Right lobe of liver (tissue), 6 donors: ENCODE measurements around the gene PGM2L1. TPM values are rescaled to one million over a fixed set of nuclear protein-coding genes. Genes with fewer than 3 reads are reported as not detected.

Source experiments
- ATAC-seq, 4 donors: fragments of 200-7000 bp; cut with Tn5 transposase; one replicate each; pipeline ENCODE4 v1.9.1; 2020; ENCODE audit warnings: mild to moderate bottlenecking in 4 of 4, moderate library complexity in 4 of 4
- DNase-seq, 3 donors: peaks; one replicate each; pipeline ENCODE4 v3.0.0-alpha.2; 2020
- H3K27ac ChIP-seq, 3 donors: fragments of 200-600 bp; one replicate each; pipeline ENCODE4 v1.8.0; 2022
- H3K27me3 ChIP-seq, 2 donors: fragments of 200-600 bp; one replicate each; pipeline ENCODE4 v1.8.0; 2022
- H3K36me3 ChIP-seq, 4 donors: fragments of 200-600 bp; sonication (generic) in 1 of 4; one replicate each; pipeline versions ENCODE4 v1.5.1 to v1.8.0; 2017 to 2022; ENCODE audit warnings: control low read depth in 1 of 4
- H3K4me1 ChIP-seq, 4 donors: fragments of 200-600 bp; sonication (generic) in 1 of 4; one replicate each; pipeline versions ENCODE4 v1.5.1 to v1.8.0; 2017 to 2022; ENCODE audit warnings: control low read depth in 1 of 4
- H3K4me3 ChIP-seq, 3 donors: fragments of 200-600 bp; one replicate each; pipeline ENCODE4 v1.8.0; 2022
- H3K9me3 ChIP-seq, 4 donors: fragments of 200-600 bp; sonication (generic) in 1 of 4; one replicate each; pipeline versions ENCODE4 v1.5.1 to v1.8.0; 2017 to 2022; ENCODE audit warnings: control low read depth in 1 of 4
- POLR2A ChIP-seq: fragments of 450-650 bp; IDR thresholded peaks from one replicate; pipeline ENCODE4 v1.6.1; 2017; ENCODE audit warnings: antibody characterized with exemption, mild to moderate bottlenecking
- WGBS: methylation state at CpG from one replicate; pipeline ENCODE4 v1.1.6; 2018; ENCODE audit warnings: low coverage, low lambda C conversion rate; ENCODE audit not compliant: insufficient coverage; ENCODE audit errors: missing lambda C conversion rate; 5-methylcytosine and 5-hydroxymethylcytosine counted together
- intact Hi-C, 2 donors: fragments of 100-400 bp; cut with DNase I; formaldehyde crosslinking; loops; one replicate each; pipeline versions ENCODE4 v1.11.2 to v1.14.1; 2022
- total RNA-seq, 6 experiments: library from RNA; depleted of rRNA in 2 of 6; stranded (reverse); fragments of >200 nt in 2 of 6; fragmentation: NEBNext Ultra II Directional in 3 of 6; extraction: Animal tissue kit (Norgen Biotek cat#: 25700) in 3 of 6; gene quantifications; one replicate each; pipeline versions ENCODE4 v1.1.0 to v1.2.4, GENCODE V29; 2016 to 2023
- TF ChIP-seq, protein P1 (sequence below), 4 donors: fragments of 200-600 bp in 3 of 4; fragments of 450-650 bp in 1 of 4; IDR thresholded peaks; one replicate each; pipeline versions ENCODE4 v1.5.1 to v1.8.0; 2016 to 2022; ENCODE audit warnings: antibody characterized with exemption in 4 of 4, mild to moderate bottlenecking in 2 of 4
- donor health status: DM: no; HTN: yes; CAD: no.
- donor health status: DM: no; HTN: no; CAD: no.
- donor health status: DM: no; HTN: no; CAD: no.
- donor health status: DM: no; HTN: yes; CAD: no.
- donor health status: DM: no; HTN: yes; CAD: no.

The PGM2L1 gene
- total RNA-seq, 6 experiments from 2014 or later = 0.92 to 2.0 (median 1.2) TPM

DNA sequence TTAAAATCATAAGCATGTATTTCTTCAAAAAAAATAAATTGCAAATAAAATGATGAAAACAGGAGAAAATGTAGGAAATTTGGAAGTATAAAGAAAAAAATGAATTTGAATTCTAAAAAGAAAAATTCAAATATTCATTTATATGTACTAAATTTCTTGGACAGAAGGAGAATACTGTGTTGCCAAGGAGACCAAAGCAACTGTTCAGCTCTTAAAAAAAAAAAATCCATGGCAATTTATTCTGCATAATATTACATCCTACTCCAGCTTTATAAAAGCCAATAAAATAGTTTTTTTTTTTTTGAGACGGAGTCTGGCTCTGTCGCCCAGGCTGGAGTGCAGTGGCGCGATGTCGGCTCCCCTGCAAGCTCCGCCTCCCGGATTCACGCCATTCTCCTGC lies 6.0 kb downstream of the PGM2L1 start:
- Histone ChIP-seq H3K4me3 (no peak overlapping the region), H3K36me3 (no peaks in the 10 kb centered on the region), H3K27me3 (no peaks in the 10 kb centered on the region), H3K4me1 (no peaks in the 10 kb centered on the region), H3K9me3 (no peaks in the 10 kb centered on the region), H3K27ac (no peak overlapping the region)
- TF ChIP-seq, protein P1, sequence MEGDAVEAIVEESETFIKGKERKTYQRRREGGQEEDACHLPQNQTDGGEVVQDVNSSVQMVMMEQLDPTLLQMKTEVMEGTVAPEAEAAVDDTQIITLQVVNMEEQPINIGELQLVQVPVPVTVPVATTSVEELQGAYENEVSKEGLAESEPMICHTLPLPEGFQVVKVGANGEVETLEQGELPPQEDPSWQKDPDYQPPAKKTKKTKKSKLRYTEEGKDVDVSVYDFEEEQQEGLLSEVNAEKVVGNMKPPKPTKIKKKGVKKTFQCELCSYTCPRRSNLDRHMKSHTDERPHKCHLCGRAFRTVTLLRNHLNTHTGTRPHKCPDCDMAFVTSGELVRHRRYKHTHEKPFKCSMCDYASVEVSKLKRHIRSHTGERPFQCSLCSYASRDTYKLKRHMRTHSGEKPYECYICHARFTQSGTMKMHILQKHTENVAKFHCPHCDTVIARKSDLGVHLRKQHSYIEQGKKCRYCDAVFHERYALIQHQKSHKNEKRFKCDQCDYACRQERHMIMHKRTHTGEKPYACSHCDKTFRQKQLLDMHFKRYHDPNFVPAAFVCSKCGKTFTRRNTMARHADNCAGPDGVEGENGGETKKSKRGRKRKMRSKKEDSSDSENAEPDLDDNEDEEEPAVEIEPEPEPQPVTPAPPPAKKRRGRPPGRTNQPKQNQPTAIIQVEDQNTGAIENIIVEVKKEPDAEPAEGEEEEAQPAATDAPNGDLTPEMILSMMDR (IDR thresholded peaks at IDR 0.05) = no peak
- no peak for TF ChIP-seq POLR2A
- ATAC-seq = no peak
- 88% methylated on average over 3 of the region's 8 CpGs for WGBS
- DNase-seq = no peak
- intact Hi-C loops = loop anchor here in 1 of 2 donors (5.0 kb wide), 1 partner anchor 50 kb away; no protein-coding TSS in a partner anchor

DNA sequence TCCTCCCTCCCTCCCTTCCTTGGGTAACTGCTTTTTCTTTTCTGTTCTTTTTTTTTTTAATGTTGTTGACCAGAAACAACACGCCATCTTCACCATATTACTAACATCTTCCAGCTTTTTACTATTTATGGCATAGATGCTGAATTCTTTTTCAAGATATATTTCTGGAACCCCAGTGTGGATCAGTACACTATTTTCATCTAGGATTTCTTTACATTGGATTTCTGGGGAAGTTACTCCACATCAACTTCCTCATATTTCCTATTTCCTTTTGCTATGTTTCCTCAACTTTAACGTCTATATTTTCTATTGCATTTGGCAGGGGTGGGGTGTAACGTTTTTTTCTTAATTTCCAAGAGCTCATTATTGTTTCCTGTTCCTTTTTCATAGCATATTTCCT lies 7.0 kb downstream of the PGM2L1 start:
- ATAC-seq (no peak), DNase-seq (no peak)
- Histone ChIP-seq H3K27ac (no peak overlapping the region), H3K4me1 (no peaks in the 10 kb centered on the region), H3K27me3 (no peaks in the 10 kb centered on the region), H3K36me3 (no peaks in the 10 kb centered on the region), H3K9me3 (no peaks in the 10 kb centered on the region), H3K4me3 (no peak overlapping the region)
- WGBS = 37% methylated on average over 3 of the region's 3 CpGs
- no peak for TF ChIP-seq POLR2A
- TF ChIP-seq, protein P1 (IDR thresholded peaks at IDR 0.05) = no peak
- intact Hi-C loops = loop anchor here in 1 of 2 donors (5.0 kb wide), 1 partner anchor 51 kb away; no protein-coding TSS in a partner anchor

DNA sequence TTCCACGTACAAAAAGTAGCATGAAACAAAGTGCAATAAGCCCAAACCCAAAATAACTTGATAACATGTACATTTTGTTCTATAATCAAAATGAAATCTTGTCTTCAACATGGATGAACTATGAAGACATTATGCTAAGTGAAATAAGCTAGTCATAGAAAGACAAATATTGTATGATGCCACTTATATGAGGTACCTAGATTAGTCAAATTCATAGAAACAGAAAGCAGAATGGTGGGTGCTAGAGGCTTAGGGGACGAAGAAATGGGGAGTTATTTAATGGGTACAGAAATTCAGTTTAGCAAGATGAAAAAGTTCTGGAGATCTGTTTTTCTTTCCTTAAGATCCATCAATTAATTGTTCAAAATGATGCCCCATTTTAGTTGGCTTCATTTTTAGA lies 7.5 kb downstream of the PGM2L1 start:
- WGBS = 72% methylated on average over 2 of the region's 2 CpGs
- Histone ChIP-seq H3K27me3 (no peaks in the 10 kb centered on the region), H3K36me3 (no peaks in the 10 kb centered on the region), H3K27ac (no peak overlapping the region), H3K4me3 (no peak overlapping the region), H3K9me3 (no peaks in the 10 kb centered on the region), H3K4me1 (no peaks in the 10 kb centered on the region)
- no peak for ATAC-seq
- TF ChIP-seq, protein P1 (IDR thresholded peaks at IDR 0.05) = no peak
- no peak for TF ChIP-seq POLR2A
- DNase-seq = no peak
- intact Hi-C loops = loop anchor here in 1 of 2 donors (5.0 kb wide), 1 partner anchor 52 kb away; no protein-coding TSS in a partner anchor

DNA sequence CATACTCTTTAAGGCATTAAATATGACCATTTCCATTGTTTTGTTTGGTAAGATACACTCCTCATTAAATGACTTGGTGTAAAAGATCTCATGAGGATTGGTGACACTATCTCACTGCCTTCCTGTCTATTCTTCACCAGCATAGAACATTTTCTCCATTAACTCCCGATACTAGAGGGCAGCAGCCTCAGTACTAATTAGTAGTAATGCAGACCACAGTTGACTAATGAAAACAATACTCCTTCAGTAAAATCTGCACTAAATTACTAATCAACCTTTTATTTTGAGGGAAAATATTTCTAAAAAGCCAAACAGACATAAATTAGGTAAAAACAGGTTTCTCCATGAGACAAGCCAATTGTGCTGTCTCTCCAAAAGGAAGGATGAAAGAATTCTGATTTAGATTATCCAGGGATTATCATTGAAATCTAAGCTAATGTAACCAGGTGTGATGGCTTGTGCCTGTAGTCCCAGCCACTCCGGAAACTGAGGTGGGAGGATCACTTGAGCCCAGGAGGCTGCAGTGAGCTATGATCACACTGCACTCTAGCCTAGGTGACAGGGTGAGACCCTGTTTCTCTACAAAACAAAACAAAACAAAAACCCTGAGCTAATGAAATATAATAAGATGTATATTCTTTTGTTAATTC lies 9.4 kb downstream of the PGM2L1 start:
- intact Hi-C loops = no loop called here
- Histone ChIP-seq H3K4me1 (no peaks in the 10 kb centered on the region), H3K4me3 (no peak overlapping the region), H3K36me3 (no peaks in the 10 kb centered on the region), H3K27me3 (no peaks in the 10 kb centered on the region), H3K27ac (no peak overlapping the region), H3K9me3 (no peaks in the 10 kb centered on the region)
- WGBS = 3% methylated on average over 2 of the region's 2 CpGs
- peak; percentile 81 to 93 (median 90) for ATAC-seq
- DNase-seq = peak in 1 of 3 donors; percentile 68
- no peak for TF ChIP-seq POLR2A
- TF ChIP-seq, protein P1 (IDR thresholded peaks at IDR 0.05) = peak; percentile 45 to 85 (median 74)
